ENCODE data around the gene ANKRD33B. TPM values are rescaled to one million over a fixed set of nuclear protein-coding genes. Genes with fewer than 3 reads are reported as not detected.

The ANKRD33B gene
- total and polyA plus RNA-seq, 2 of the 8 experiments (the other 6 are each of a cell fraction or from before 2014, with no cell fraction given): 6.9 to 20.6 TPM

GRCh38 chr5:10634050-10634449 lies 70.2 kb downstream of the ANKRD33B start:
- peaks cover 18 to 50% (median 36%) of the 10 kb centered on the region in 4 experiments for H3K4me1 ChIP-seq (replicated peaks in 1 of 4; ENCODE audit: control insufficient read depth in 3 of 4, insufficient read depth in 4 of 4, low read length in 3 of 4)
- no peak overlapping the region for H3K4me2 ChIP-seq (ENCODE audit: insufficient read depth in 1 of 2, low read depth in 2 of 2, low read length in 2 of 2)
- no peak overlapping the region for H3K27ac ChIP-seq (ENCODE audit: low read depth, low read length)
- no peak overlapping the region for H2BK120ac ChIP-seq (replicated peaks; ENCODE audit: low read depth, low read length)
- H3K4ac ChIP-seq (replicated peaks; ENCODE audit: insufficient read length, low read depth, low read length): no peak overlapping the region
- peak overlapping the region; percentile 40; the same call in 1 of the 2 replicates for H2BK12ac ChIP-seq (ENCODE audit: low read depth, low read length)
- no peaks in the 10 kb centered on the region for H3K36me3 ChIP-seq (ENCODE audit: control insufficient read depth in 2 of 4, insufficient read depth in 4 of 4, low read length in 3 of 4)
- H3K14ac ChIP-seq (ENCODE audit: insufficient read length): no peak overlapping the region
- 94% methylated on average over 4 of the region's 4 CpGs; no CpG with 5 or more reads in 1 of the 2 experiments for WGBS, 2 experiments (ENCODE audit: extremely low coverage in 1 of 2, insufficient coverage in 1 of 2, insufficient read length in 1 of 2, insufficient replicate concordance in 2 of 2, low coverage in 1 of 2, low lambda C conversion rate in 2 of 2, missing lambda C conversion rate in 1 of 2)
- no peak overlapping the region for H4K5ac ChIP-seq (ENCODE audit: insufficient read length, low read depth, low read length)
- FAIRE-seq (no peak), DNase-seq (ENCODE audit: low read depth in 1 of 2, low spot score in 2 of 2) (no peak)
- CTCF ChIA-PET (ENCODE audit: partially characterized antibody): interaction anchor here (0.6 to 4.6 kb wide), 3 partner anchors 22 to 241 kb away, joined by 3 to 49 read pairs (median 4); no protein-coding TSS in a partner anchor
- POLR2A ChIA-PET (ENCODE audit: partially characterized antibody): no interaction called here
- no peak overlapping the region for H4K8ac ChIP-seq (ENCODE audit: extremely low read depth, insufficient read depth, low read length)
- no peak for TF ChIP-seq CTCF (IDR thresholded peaks at IDR 0.05; ENCODE audit: control extremely low read depth in 1 of 3, insufficient read depth in 1 of 3, low read depth in 1 of 3, low read length in 3 of 3)
- TF ChIP-seq TAF1 (IDR thresholded peaks at IDR 0.05; ENCODE audit: low read depth, low read length): no peak
- TF ChIP-seq PHF8 (conservative IDR thresholded peaks at IDR 0.05; ENCODE audit: low read depth, low read length): no peak
- no peak for TF ChIP-seq SP1 (IDR thresholded peaks at IDR 0.05; ENCODE audit: low read depth, low read length)
- TF ChIP-seq CHD2 (IDR thresholded peaks at IDR 0.05; ENCODE audit: low read length): no peak
- TF ChIP-seq FOSL1 (IDR thresholded peaks at IDR 0.05; ENCODE audit: insufficient read depth, low read depth, low read length): no peak
- no peak for TF ChIP-seq RAD21 (IDR thresholded peaks at IDR 0.05 in 1 of 2, conservative IDR thresholded peaks at IDR 0.05 in 1 of 2; ENCODE audit: low read depth in 2 of 2, low read length in 2 of 2)
- no peak for TF ChIP-seq BCL11A (IDR thresholded peaks at IDR 0.05; ENCODE audit: low read depth in 2 of 2, low read length in 2 of 2)
- H3K9ac ChIP-seq (replicated peaks in 1 of 4; ENCODE audit: extremely low read depth in 1 of 4, low read depth in 3 of 4, low read length in 3 of 4): no peak overlapping the region
- peaks cover 4% of the 10 kb centered on the region; the same call in 1 of the 2 replicates for H3K79me1 ChIP-seq (ENCODE audit: low read depth, low read length)
- H3K23me2 ChIP-seq (ENCODE audit: low read depth, low read length): peaks cover 7% of the 10 kb centered on the region
- no peak overlapping the region for H2AK5ac ChIP-seq (ENCODE audit: low read depth, low read length)
- H3K18ac ChIP-seq (ENCODE audit: extremely low read depth, low read length): no peak overlapping the region; the same call in 1 of the 2 replicates
- no peak overlapping the region for H3K23ac ChIP-seq (ENCODE audit: insufficient read length)
- H2AFZ ChIP-seq (ENCODE audit: low read length): no peak overlapping the region
- no peaks in the 10 kb centered on the region for H3K27me3 ChIP-seq (replicated peaks in 1 of 4; ENCODE audit: control insufficient read depth in 3 of 4, extremely low read depth in 1 of 4, insufficient read depth in 3 of 4, low read length in 3 of 4)
- H4K20me1 ChIP-seq (replicated peaks in 1 of 2; ENCODE audit: control insufficient read depth in 1 of 2, insufficient read depth in 2 of 2, low read length in 2 of 2): peaks cover 0 to 2% of the 10 kb centered on the region in 2 experiments
- peaks cover 0 to 13% of the 10 kb centered on the region in 2 experiments; a peak in 2 of 4 replicates for H3K79me2 ChIP-seq (ENCODE audit: control insufficient read depth in 1 of 2, insufficient read depth in 2 of 2, low read length in 2 of 2)
- H3K56ac ChIP-seq (replicated peaks; ENCODE audit: insufficient read length, low read depth, low read length): no peak overlapping the region
- H2BK15ac ChIP-seq (ENCODE audit: low read length): no peak overlapping the region
- H2BK20ac ChIP-seq (ENCODE audit: low read length): no peak overlapping the region
- H2BK5ac ChIP-seq (ENCODE audit: low read depth, low read length): no peak overlapping the region
- H4K91ac ChIP-seq (replicated peaks; ENCODE audit: insufficient read length, low read length): no peak overlapping the region
- H3K4me3 ChIP-seq (ENCODE audit: extremely low read depth in 1 of 4, insufficient read depth in 2 of 4, low read depth in 3 of 4, low read length in 4 of 4): no peak overlapping the region
- no peaks in the 10 kb centered on the region for H3K9me3 ChIP-seq (ENCODE audit: insufficient read depth in 2 of 2, low read depth in 1 of 2, low read length in 1 of 2)
